ENCODE data around the gene LRRK1.

DNA sequence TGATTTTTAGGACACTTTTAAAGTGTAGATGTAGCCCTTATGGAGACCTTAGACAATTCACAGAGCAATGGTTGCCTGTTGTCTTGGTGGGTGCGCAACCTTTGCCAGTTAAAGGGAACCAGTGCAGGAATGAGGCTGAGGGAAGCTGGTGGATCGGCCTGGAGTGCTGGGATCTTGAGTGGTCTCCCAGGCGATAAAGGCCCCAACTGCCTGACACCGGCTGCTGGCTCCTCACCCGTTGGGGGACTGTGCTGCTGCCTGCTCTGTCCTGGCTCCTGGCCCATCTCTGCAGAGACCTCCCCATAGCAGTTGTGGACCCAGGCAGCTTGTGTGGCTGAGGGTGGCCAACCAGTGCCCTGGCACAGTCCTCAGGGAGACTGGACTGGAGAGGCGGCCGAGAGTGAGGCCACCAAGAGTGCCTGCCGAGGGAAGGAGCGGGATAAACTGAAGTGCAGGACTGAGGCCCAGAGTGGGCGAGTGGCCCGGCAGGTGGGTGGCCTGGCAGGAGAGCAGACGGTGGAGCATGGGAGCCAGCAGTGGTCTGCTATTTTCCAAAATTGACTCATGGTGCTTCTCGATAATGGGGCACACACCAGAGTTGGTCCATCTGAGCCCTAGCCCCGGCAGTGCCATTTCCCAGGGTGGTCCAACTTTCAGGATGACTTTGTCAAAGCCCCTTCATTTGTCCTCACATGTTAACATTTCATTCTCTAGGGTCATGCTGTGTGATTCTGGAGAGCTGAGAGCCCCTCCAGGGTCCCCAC, 37.4 kb upstream of the LRRK1 start:
- no peak for TF ChIP-seq CTCF (conservative IDR thresholded peaks at IDR 0.05; ENCODE audit: low read depth, low read length)
- no peak for TF ChIP-seq EZH2 (IDR thresholded peaks at IDR 0.05; ENCODE audit: low read length, unreplicated experiment)
